AG04450 (cell line): ENCODE measurements around the gene CDH26. TPM values are rescaled to one million over a fixed set of nuclear protein-coding genes. Genes with fewer than 3 reads are reported as not detected.

ENCODE experiments used
- CTCF ChIA-PET: fragments of 300-600, 350-600 bp; formaldehyde crosslinking; extraction: SDS; loops from one replicate; lab custom pipeline; 2022; ENCODE audit warnings: antibody characterized with exemption, inconsistent platforms; lab: Charles Lee
- POLR2A ChIA-PET: fragments of 350-600 bp; formaldehyde crosslinking; extraction: SDS; loops from one replicate; lab custom pipeline; 2021; ENCODE audit warnings: antibody characterized with exemption, inconsistent platforms; lab: Yijun Ruan, JAX
- DNase-seq: peaks from one replicate; pipeline ENCODE4 v3.0.0-alpha.2; 2011; ENCODE audit warnings: low read depth, low spot score
- H3K27ac ChIP-seq: one replicate; pipeline ENCODE4 v1.5.1; 2012; ENCODE audit warnings: low read depth, low read length, control low read depth
- H3K27me3 ChIP-seq: one replicate; pipeline ENCODE4 v1.6.0; 2012; ENCODE audit warnings: low read length; ENCODE audit not compliant: control insufficient read depth, insufficient read depth
- H3K4me3 ChIP-seq: 2 replicates; pipeline ENCODE4 v1.5.1; 2011; ENCODE audit warnings: mild to moderate bottlenecking, low read depth, low read length, control low read depth
- H3K9me3 ChIP-seq: 2 replicates; pipeline ENCODE4 v1.5.1; 2012; ENCODE audit warnings: low read length; ENCODE audit not compliant: control insufficient read depth, insufficient read depth
- polyA plus RNA-seq: library from polyadenylated mRNA; depleted of rRNA; stranded (reverse); fragments of >200 nt; gene quantifications from 2 replicates; pipeline ENCODE4 v1.2.3, GENCODE V29; 2011
- TF ChIP-seq, protein P1 (sequence below): IDR thresholded peaks from 2 replicates; pipeline ENCODE4 v1.5.1; 2011; ENCODE audit warnings: low read depth, low read length, control low read depth, inconsistent platforms

Gene CDH26
- polyA plus RNA-seq, 1 experiment, result 0.10 TPM

- Histone ChIP-seq H3K4me3 (no peak overlapping the region), H3K27ac (no peak overlapping the region), H3K27me3 (peaks cover 15% of the 10 kb centered on the region), H3K9me3 (no peaks in the 10 kb centered on the region)
- no peak for DNase-seq
- ChIA-PET CTCF (interaction anchor here (1.0 kb wide), 2 partner anchors 118 to 211 kb away, joined by 4 to 5 read pairs; no protein-coding TSS in a partner anchor), POLR2A (no interaction called here)
- TF ChIP-seq, protein P1, sequence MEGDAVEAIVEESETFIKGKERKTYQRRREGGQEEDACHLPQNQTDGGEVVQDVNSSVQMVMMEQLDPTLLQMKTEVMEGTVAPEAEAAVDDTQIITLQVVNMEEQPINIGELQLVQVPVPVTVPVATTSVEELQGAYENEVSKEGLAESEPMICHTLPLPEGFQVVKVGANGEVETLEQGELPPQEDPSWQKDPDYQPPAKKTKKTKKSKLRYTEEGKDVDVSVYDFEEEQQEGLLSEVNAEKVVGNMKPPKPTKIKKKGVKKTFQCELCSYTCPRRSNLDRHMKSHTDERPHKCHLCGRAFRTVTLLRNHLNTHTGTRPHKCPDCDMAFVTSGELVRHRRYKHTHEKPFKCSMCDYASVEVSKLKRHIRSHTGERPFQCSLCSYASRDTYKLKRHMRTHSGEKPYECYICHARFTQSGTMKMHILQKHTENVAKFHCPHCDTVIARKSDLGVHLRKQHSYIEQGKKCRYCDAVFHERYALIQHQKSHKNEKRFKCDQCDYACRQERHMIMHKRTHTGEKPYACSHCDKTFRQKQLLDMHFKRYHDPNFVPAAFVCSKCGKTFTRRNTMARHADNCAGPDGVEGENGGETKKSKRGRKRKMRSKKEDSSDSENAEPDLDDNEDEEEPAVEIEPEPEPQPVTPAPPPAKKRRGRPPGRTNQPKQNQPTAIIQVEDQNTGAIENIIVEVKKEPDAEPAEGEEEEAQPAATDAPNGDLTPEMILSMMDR, result no peak
Observed at GRCh38 chr20:60051911-60052310, 93.7 kb downstream of the CDH26 start.

GRCh38 chr20:60052322-60052721 is 94.1 kb downstream of the CDH26 start:
- CTCF ChIA-PET, result interaction anchor here (1.0 to 1.9 kb wide), 3 partner anchors 118 to 210 kb away, joined by 4 to 5 read pairs (median 5); no protein-coding TSS in a partner anchor
- Histone ChIP-seq H3K27ac (no peak overlapping the region), H3K4me3 (no peak overlapping the region), H3K27me3 (peaks cover 15% of the 10 kb centered on the region), H3K9me3 (no peaks in the 10 kb centered on the region)
- POLR2A ChIA-PET, result no interaction called here
- no peak for DNase-seq
- TF ChIP-seq, protein P1, result no peak

GRCh38 chr20:60053125-60053817 is 95.0 kb downstream of the CDH26 start:
- TF ChIP-seq, protein P1, result no peak
- no peaks in the 10 kb centered on the region for H3K9me3 ChIP-seq
- H3K27me3 ChIP-seq, result peaks cover 15% of the 10 kb centered on the region
- ChIA-PET CTCF (interaction anchor here (1.9 kb wide), 1 partner anchor 158 kb away, joined by 5 read pairs; no protein-coding TSS in a partner anchor), POLR2A (no interaction called here)
- no peak overlapping the region for H3K4me3 ChIP-seq
- DNase-seq, result no peak
- no peak overlapping the region for H3K27ac ChIP-seq

DNA sequence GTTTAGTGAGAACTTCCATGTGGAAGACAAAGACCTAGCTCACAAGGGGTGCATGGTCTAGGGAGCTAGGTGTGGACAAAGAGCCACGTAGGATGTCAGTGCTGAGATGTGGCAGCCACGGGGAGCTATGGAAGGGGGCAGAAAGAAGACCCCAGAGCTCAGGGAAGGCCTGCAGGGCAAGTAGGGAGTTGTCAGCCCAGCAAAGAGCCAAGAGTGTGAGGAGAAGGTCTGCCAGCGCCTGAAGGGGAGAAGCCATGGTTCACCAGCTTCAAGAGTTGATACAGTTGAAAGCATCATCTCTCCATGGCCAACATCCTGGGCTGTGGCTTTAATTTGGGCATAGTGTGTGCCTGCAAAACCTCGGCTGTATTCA is 95.6 kb downstream of the CDH26 start:
- DNase-seq, result no peak
- H3K9me3 ChIP-seq, result no peaks in the 10 kb centered on the region
- POLR2A ChIA-PET, result no interaction called here
- CTCF ChIA-PET, result interaction anchor here (1.9 kb wide), 1 partner anchor 157 kb away, joined by 5 read pairs; no protein-coding TSS in a partner anchor
- H3K4me3 ChIP-seq, result no peak overlapping the region
- TF ChIP-seq, protein P1, result no peak
- no peak overlapping the region for H3K27ac ChIP-seq
- peaks cover 15% of the 10 kb centered on the region for H3K27me3 ChIP-seq
